Lung (tissue), 12 donors: ENCODE data around the gene EYS. TPM values are rescaled to one million over a fixed set of nuclear protein-coding genes. Genes with fewer than 3 reads are reported as not detected.

Source experiments
- ATAC-seq: fragments of 200-7000 bp; cut with Tn5 transposase; one replicate; pipeline ENCODE4 v1.9.1; 2020; ENCODE audit warnings: moderate number of reproducible peaks; ENCODE audit not compliant: insufficient read depth, low FRiP score
- DNase-seq, 3 donors: peaks; one replicate each; pipeline ENCODE4 v3.0.0-alpha.2; 2013 to 2017
- H3K27ac ChIP-seq, 2 donors: one replicate each; pipeline ENCODE4 v1.5.1; 2013; ENCODE audit warnings: mild to moderate bottlenecking in 2 of 2, moderate library complexity in 2 of 2, control low read depth in 1 of 2, inconsistent platforms in 1 of 2, low read depth in 1 of 2, low read length in 1 of 2
- H3K27me3 ChIP-seq, 3 donors: one replicate each; pipeline ENCODE4 v1.5.1; 2013; ENCODE audit warnings: low read length in 2 of 3; ENCODE audit not compliant: control insufficient read depth in 3 of 3, insufficient read depth in 3 of 3
- H3K36me3 ChIP-seq, 4 donors: one replicate each; pipeline ENCODE4 v1.5.1; 2013; ENCODE audit warnings: low read length in 4 of 4, mild to moderate bottlenecking in 1 of 4, moderate library complexity in 1 of 4; ENCODE audit not compliant: control insufficient read depth in 4 of 4, insufficient read depth in 4 of 4
- H3K4me1 ChIP-seq, 5 donors: one replicate each; pipeline ENCODE4 v1.5.1; 2013; ENCODE audit warnings: low read length in 5 of 5, mild to moderate bottlenecking in 2 of 5, moderate library complexity in 1 of 5; ENCODE audit not compliant: control insufficient read depth in 5 of 5, insufficient read depth in 5 of 5
- H3K4me3 ChIP-seq: one replicate; pipeline ENCODE4 v1.5.1; 2013; ENCODE audit warnings: mild to moderate bottlenecking, control low read depth, moderate library complexity
- H3K9ac ChIP-seq, 2 donors: one replicate each; pipeline ENCODE4 v1.5.1; 2013; ENCODE audit warnings: low read length in 2 of 2, control low read depth in 1 of 2; ENCODE audit not compliant: insufficient read depth in 1 of 2
- H3K9me3 ChIP-seq, 4 donors: one replicate each; pipeline ENCODE4 v1.5.1; 2013; ENCODE audit warnings: low read length in 3 of 4, mild to moderate bottlenecking in 1 of 4, moderate library complexity in 1 of 4; ENCODE audit not compliant: control insufficient read depth in 4 of 4, insufficient read depth in 3 of 4
- WGBS, 2 donors: extraction: QIAGEN DNeasy Blood & Tissue Kit; methylation state at CpG; one replicate each; pipeline ENCODE4 v1.1.7; 2013; 5-methylcytosine and 5-hydroxymethylcytosine counted together
- polyA plus RNA-seq, 2 donors: library from polyadenylated mRNA; stranded (reverse); fragments of 200-250 nt; gene quantifications; one replicate each; pipeline ENCODE4 v1.2.1, GENCODE V29; 2013
- total RNA-seq, 2 donors: library from RNA; depleted of rRNA in 1 of 2; stranded (reverse); fragments of >200 nt in 1 of 2; gene quantifications; one replicate each; pipeline ENCODE4 v1.2.1, GENCODE V29; 2014 to 2021
- TF ChIP-seq, protein P1 (sequence below): IDR thresholded peaks from 2 replicates; pipeline ENCODE4 v1.5.1; 2012; ENCODE audit warnings: mild to moderate bottlenecking; ENCODE audit errors: control extremely low read depth, extremely low read depth
- donor health status: control.
- donor health status: control.
- donor health status: Bipolar disorder and iron deficiency.
- donor health status: healthy.
- donor health status: DM: yes; HTN: yes; CAD: no.

EYS gene
- total and polyA plus RNA-seq, 4 donors = 0.06 to 0.34 (median 0.12) TPM

DNA sequence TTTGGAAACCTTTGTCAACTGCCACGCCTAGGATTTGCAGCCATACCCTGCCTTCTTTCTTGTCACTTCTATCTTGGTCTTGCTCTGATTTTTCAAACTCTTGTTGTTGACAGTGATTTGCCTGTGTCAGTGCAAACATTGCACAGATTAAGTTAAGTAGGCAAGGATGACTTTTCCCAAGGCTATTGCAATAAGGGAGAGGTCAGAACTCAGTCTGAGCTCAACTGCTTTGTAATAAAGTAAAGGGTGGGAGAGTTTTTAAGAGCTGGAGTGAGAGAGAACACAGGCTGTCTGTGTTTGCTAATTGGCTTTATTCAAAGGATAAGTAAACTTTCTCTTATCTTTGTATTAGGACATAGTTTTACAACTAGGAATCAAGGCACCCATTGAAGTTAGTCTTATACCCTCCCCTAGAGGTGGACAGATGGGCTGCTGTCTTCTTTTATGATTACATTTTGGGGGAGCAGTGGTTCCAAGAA is 1622.8 kb downstream of the EYS start:
- ATAC-seq = no peak

DNA sequence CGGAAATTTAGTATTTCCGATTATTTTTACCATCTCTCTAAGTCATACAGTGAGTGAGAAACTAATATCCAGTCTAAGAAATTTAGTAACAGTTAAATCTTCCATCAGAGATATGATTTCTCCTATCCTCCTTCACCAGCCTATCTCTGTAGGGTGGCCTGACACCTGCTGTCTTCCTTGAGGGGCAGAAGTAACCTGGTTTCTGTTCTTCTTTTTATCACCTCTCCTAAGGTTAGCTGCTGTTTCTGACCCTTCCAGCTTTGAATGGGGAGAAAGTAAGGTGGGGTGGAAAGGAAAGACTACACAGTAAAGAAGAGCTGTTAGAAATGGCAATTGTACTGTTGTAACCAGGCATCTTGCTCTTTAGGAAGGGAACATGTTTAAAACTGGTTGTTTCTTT is 1623.8 kb downstream of the EYS start:
- no peak overlapping the region for H3K27ac ChIP-seq
- no peaks in the 10 kb centered on the region for H3K36me3 ChIP-seq
- no peak for ATAC-seq
- H3K9ac ChIP-seq = no peak overlapping the region
- no peaks in the 10 kb centered on the region for H3K9me3 ChIP-seq
- DNase-seq = no peak
- H3K27me3 ChIP-seq = no peaks in the 10 kb centered on the region
- no peak overlapping the region for H3K4me3 ChIP-seq
- peaks cover 0 to 3% (median 0%) of the 10 kb centered on the region in 5 donors for H3K4me1 ChIP-seq
- 95 to 100% methylated on average over 2 of the region's 2 CpGs for WGBS, 2 donors
- TF ChIP-seq, protein P1, sequence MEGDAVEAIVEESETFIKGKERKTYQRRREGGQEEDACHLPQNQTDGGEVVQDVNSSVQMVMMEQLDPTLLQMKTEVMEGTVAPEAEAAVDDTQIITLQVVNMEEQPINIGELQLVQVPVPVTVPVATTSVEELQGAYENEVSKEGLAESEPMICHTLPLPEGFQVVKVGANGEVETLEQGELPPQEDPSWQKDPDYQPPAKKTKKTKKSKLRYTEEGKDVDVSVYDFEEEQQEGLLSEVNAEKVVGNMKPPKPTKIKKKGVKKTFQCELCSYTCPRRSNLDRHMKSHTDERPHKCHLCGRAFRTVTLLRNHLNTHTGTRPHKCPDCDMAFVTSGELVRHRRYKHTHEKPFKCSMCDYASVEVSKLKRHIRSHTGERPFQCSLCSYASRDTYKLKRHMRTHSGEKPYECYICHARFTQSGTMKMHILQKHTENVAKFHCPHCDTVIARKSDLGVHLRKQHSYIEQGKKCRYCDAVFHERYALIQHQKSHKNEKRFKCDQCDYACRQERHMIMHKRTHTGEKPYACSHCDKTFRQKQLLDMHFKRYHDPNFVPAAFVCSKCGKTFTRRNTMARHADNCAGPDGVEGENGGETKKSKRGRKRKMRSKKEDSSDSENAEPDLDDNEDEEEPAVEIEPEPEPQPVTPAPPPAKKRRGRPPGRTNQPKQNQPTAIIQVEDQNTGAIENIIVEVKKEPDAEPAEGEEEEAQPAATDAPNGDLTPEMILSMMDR = no peak

More for the DNA sequence above, 1622.8 kb downstream of the EYS start:
- peak in 2 of 3 donors; percentile 18 to 25 for DNase-seq
- Histone ChIP-seq H3K36me3 (no peaks in the 10 kb centered on the region), H3K9me3 (no peaks in the 10 kb centered on the region), H3K9ac (no peak overlapping the region), H3K4me3 (no peak overlapping the region), H3K4me1 (peaks cover 0 to 3% (median 0%) of the 10 kb centered on the region in 5 donors), H3K27ac (no peak overlapping the region), H3K27me3 (no peaks in the 10 kb centered on the region)
- TF ChIP-seq, protein P1 = no peak
- WGBS, 2 donors = 84 to 86% methylated on average over 1 of the region's 1 CpG

DNA sequence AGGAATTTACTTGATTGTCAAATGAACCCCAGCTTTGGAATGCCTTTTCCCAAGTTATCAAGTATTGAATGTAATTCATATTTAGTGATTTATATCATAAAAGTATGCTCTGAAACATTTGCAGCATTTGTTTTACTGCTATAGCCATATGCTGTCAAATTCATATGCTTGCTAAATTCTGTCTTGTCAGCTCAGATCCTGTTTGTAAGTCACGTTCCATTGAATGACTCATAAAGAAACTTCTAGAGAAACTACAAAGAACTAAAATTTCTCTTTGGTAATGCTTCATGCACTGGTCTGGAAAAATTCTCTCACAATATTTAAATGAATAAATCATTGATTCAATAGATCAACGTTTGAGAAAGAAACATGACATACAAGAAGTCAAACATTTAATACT is 1625.6 kb downstream of the EYS start:
- DNase-seq = no peak
- Histone ChIP-seq H3K27ac (no peak overlapping the region), H3K27me3 (no peaks in the 10 kb centered on the region), H3K4me3 (no peak overlapping the region), H3K4me1 (peaks cover 0 to 3% (median 0%) of the 10 kb centered on the region in 5 donors), H3K36me3 (no peaks in the 10 kb centered on the region), H3K9me3 (no peaks in the 10 kb centered on the region), H3K9ac (no peak overlapping the region)
- ATAC-seq = no peak
- TF ChIP-seq, protein P1 = no peak
- WGBS, 2 donors = 49 to 72% methylated on average over 2 of the region's 2 CpGs

DNA sequence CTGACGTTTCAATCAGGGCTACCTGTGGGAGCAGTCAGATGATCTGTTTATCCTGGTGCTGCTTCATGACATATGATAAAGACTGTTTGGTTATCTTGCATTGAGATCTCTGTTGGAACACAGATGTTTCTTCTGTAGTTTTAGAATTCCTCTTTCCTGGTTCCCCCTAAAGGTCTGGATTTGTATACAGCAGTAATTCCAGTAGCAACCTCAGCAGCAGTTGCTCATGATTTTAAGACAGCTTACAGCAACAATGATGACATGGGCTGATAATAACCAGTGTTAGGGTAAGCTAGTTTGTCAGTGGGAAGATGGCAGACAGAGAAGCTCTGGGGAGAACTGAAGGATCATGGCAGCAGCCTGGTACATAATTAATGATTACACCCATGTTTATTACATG is 1632.0 kb downstream of the EYS start:
- DNase-seq (no peak), ATAC-seq (no peak)
- no peaks in the 10 kb centered on the region for H3K36me3 ChIP-seq
- H3K4me3 ChIP-seq = no peak overlapping the region
- no peaks in the 10 kb centered on the region for H3K9me3 ChIP-seq
- H3K4me1 ChIP-seq = no peaks in the 10 kb centered on the region
- WGBS, 2 donors = 60 to 87% methylated on average over 1 of the region's 1 CpG
- no peak overlapping the region for H3K27ac ChIP-seq
- H3K27me3 ChIP-seq = no peaks in the 10 kb centered on the region
- H3K9ac ChIP-seq = no peak overlapping the region
- TF ChIP-seq, protein P1 = no peak
